Stimulated activated CD4-positive, alpha-beta T cell treated with anti-CD3 and anti-CD28 coated beads, Interleukin-1b, Interleukin-23, amount 100 ng/mL, for 4 hours (primary cell): ENCODE data around the gene ATP8B3.

Source experiments
- DNase-seq, 2 donors: peaks; one replicate each; pipeline ENCODE4 v3.0.0-alpha.2; 2020; ENCODE audit warnings: low read depth in 2 of 2

Gene ATP8B3

GRCh38 chr19:1811942-1812425 is at the start of gene ATP8B3:
Gene ATP8B3 (minus strand): TSS chr19:1812276. CDS start chr19:1811736, 540 bp downstream.
- peak; percentile 47 to 66 for DNase-seq

GRCh38 chr19:1861599-1862031 is 49.5 kb upstream of the ATP8B3 start:
- DNase-seq: no peak

- no peak for DNase-seq
These were observed 48.9 kb upstream of the ATP8B3 start for GRCh38 chr19:1860821-1861598.

GRCh38 chr19:1860042-1860775 is 48.1 kb upstream of the ATP8B3 start:
- peak in 1 of 2 donors; percentile 43 for DNase-seq

- no peak for DNase-seq
These were observed 47.3 kb upstream of the ATP8B3 start for GRCh38 chr19:1859331-1859781.

GRCh38 chr19:1858412-1859081 is 46.5 kb upstream of the ATP8B3 start:
- DNase-seq: no peak

GRCh38 chr19:1857648-1858326 is 45.7 kb upstream of the ATP8B3 start:
- no peak for DNase-seq

GRCh38 chr19:1856698-1857603 is 44.9 kb upstream of the ATP8B3 start:
- DNase-seq: peak; percentile 47 to 48

- DNase-seq: no peak
These were observed 44.2 kb upstream of the ATP8B3 start for GRCh38 chr19:1856345-1856697.

GRCh38 chr19:1855828-1856255 is 43.8 kb upstream of the ATP8B3 start:
- no peak for DNase-seq

- peak; percentile 43 to 60 for DNase-seq
These were observed 43.2 kb upstream of the ATP8B3 start for GRCh38 chr19:1855040-1855827.

GRCh38 chr19:1854542-1855039 is 42.5 kb upstream of the ATP8B3 start:
- DNase-seq: no peak

- DNase-seq: no peak
These were observed 42.0 kb upstream of the ATP8B3 start for GRCh38 chr19:1854039-1854541.

GRCh38 chr19:1853295-1854038 is 41.4 kb upstream of the ATP8B3 start:
- peak; percentile 49 to 74 for DNase-seq

- DNase-seq: no peak
These were observed 40.6 kb upstream of the ATP8B3 start for GRCh38 chr19:1852581-1853128.

GRCh38 chr19:1851654-1852580 is 39.8 kb upstream of the ATP8B3 start:
- peak; percentile 59 for DNase-seq
